HL-60 (cell line): ENCODE measurements around the gene EIF4A2.
"Not testable (repeated sequence)": the region's sequence is repeated elsewhere in the genome, so short reads cannot be mapped to it uniquely, and the experiment has no call there.

Experiments used
- DNase-seq, 2 experiments: peaks; one replicate each; pipeline ENCODE4 v3.0.0-alpha.2; 2010 to 2020; ENCODE audit warnings: low read depth in 1 of 2, low spot score in 1 of 2
- H3K27ac ChIP-seq: fragments of 250-450 bp; sonication (Bioruptor Pico); replicated peaks from 2 replicates; pipeline ENCODE4 v1.5.1; 2020; ENCODE audit warnings: mild to moderate bottlenecking, moderate library complexity
- H3K27me3 ChIP-seq: fragments of 250-450 bp; sonication (Bioruptor Pico); 2 replicates; pipeline ENCODE4 v1.5.1; 2021; ENCODE audit warnings: mild to moderate bottlenecking, moderate library complexity; ENCODE audit not compliant: insufficient read depth, poor library complexity, severe bottlenecking
- H3K4me3 ChIP-seq: replicated peaks from 2 replicates; pipeline ENCODE4 v1.5.1; 2011; ENCODE audit warnings: mild to moderate bottlenecking, control low read depth, low read length; ENCODE audit not compliant: insufficient read depth
- GABPA ChIP-seq: IDR thresholded peaks from 2 replicates; pipeline ENCODE4 v1.6.1; 2012; ENCODE audit warnings: low read depth
- POLR2AphosphoS5 ChIP-seq: IDR thresholded peaks from 2 replicates; pipeline ENCODE4 v1.6.1; 2012; ENCODE audit warnings: low read depth
- REST ChIP-seq: IDR thresholded peaks from 2 replicates; pipeline ENCODE4 v1.6.1; 2012; ENCODE audit warnings: low read depth; ENCODE audit not compliant: insufficient replicate concordance
- SPI1 ChIP-seq: IDR thresholded peaks from 2 replicates; pipeline ENCODE4 v1.6.1; 2012; ENCODE audit warnings: low read depth, mild to moderate bottlenecking, borderline replicate concordance
- TF ChIP-seq, protein P1 (sequence below): IDR thresholded peaks from one replicate; pipeline ENCODE4 v1.5.1; 2011; ENCODE audit warnings: low read length, control low read depth, inconsistent platforms; ENCODE audit not compliant: insufficient read depth

Gene EIF4A2

GRCh38 chr3:186815435-186815834 is 32.1 kb downstream of the EIF4A2 start:
- peak in 1 of 2 experiments; percentile 71 for DNase-seq
- TF ChIP-seq POLR2AphosphoS5 (no peak), GABPA (0 out of 2 replicates have a peak, but pooled peaks have one; percentile 44), SPI1 (0 out of 2 replicates have a peak, but pooled peaks have one; percentile 9)
- no peak overlapping the region for H3K4me3 ChIP-seq
- H3K27me3 ChIP-seq, result no peaks in the 10 kb centered on the region
- no peak overlapping the region for H3K27ac ChIP-seq

GRCh38 chr3:186818516-186818915 is 35.1 kb downstream of the EIF4A2 start:
- H3K27me3 ChIP-seq, result no peaks in the 10 kb centered on the region
- no peak overlapping the region for H3K27ac ChIP-seq
- TF ChIP-seq REST (no peak), POLR2AphosphoS5 (no peak), SPI1 (no peak), GABPA (no peak)
- TF ChIP-seq, protein P1, sequence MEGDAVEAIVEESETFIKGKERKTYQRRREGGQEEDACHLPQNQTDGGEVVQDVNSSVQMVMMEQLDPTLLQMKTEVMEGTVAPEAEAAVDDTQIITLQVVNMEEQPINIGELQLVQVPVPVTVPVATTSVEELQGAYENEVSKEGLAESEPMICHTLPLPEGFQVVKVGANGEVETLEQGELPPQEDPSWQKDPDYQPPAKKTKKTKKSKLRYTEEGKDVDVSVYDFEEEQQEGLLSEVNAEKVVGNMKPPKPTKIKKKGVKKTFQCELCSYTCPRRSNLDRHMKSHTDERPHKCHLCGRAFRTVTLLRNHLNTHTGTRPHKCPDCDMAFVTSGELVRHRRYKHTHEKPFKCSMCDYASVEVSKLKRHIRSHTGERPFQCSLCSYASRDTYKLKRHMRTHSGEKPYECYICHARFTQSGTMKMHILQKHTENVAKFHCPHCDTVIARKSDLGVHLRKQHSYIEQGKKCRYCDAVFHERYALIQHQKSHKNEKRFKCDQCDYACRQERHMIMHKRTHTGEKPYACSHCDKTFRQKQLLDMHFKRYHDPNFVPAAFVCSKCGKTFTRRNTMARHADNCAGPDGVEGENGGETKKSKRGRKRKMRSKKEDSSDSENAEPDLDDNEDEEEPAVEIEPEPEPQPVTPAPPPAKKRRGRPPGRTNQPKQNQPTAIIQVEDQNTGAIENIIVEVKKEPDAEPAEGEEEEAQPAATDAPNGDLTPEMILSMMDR, result no peak
- H3K4me3 ChIP-seq, result no peak overlapping the region
- DNase-seq, result no peak

DNA sequence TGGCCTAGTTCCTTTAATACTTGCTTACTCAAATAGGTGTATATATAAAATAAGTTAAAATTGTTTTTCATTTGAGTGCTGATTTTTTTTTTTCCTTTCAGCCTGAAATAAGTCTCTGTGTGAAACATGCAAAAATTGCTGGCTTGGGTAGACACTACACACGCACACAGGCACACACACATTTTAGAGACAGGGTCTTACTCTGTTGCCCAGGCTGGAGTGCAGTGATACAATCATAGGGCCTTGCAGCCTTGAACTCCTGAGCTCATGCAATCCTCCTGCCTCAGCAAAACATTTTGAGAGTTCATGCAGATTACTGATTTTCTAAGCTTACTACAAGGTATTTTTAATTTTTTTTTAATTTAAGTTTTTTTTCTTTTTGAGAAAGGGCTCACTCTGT is 35.6 kb downstream of the EIF4A2 start:
- Histone ChIP-seq H3K4me3 (no peak overlapping the region), H3K27ac (no peak overlapping the region), H3K27me3 (peaks cover under 1% of the 10 kb centered on the region)
- TF ChIP-seq REST, result no peak
- no peak for TF ChIP-seq GABPA
- TF ChIP-seq POLR2AphosphoS5, result no peak
- TF ChIP-seq, protein P1, result no peak
- no peak for TF ChIP-seq SPI1
- no peak for DNase-seq

DNA sequence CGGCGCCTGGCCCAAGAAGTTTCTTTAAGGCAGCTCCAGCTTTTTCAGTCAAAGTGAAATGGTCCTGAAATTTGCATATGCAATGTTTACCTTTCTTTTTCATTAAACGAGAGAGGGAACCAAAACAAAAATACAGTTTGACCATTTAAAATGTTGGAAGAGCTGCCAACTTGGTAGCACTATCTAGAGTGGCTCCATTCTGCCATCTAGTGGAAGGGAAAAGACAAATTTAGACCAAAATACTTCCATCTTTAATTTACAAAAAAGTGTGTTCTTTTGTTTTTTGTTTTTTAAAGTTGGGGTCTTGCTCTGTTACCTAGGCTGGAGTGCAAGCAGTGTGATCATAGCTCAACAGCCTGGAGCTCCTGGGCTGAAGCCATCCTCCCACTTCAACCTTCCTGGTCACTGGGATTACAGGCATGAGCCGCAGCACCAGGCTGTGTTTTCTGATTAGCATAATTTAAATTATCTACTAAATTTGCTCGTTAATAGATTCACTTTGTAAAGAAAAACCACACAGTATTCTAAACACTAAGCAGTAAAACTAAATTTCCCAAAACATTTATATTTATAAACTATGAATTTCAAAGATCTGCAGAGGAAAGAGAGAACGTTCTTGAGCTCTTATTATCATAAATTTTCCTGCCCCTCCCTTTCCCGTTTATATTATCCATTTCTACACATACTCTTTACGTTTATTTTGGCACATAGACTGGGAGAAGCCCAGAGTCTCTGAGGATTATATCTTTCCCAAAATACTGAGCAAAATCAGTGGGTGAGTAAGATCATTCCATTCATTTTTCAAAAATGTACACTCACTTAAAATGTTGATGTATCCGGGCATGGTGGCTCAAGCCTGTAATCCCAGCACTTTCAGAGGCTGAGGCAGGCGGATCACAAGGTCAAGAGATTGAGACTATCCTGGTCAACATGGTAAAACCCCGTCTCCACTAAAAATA is 38.3 kb downstream of the EIF4A2 start:
- Histone ChIP-seq H3K27me3 (peaks cover 24% of the 10 kb centered on the region), H3K27ac (no peak overlapping the region), H3K4me3 (no peak overlapping the region)
- peak in 1 of 2 experiments; percentile 36 for DNase-seq
- TF ChIP-seq POLR2AphosphoS5 (no peak), GABPA (no peak)
- TF ChIP-seq, protein P1, result peak; percentile 54

- H3K4me3 ChIP-seq, DNase-seq, H3K27ac ChIP-seq: not testable (repeated sequence)
- H3K27me3 ChIP-seq, result peaks cover 24% of the 10 kb centered on the region
Measured at GRCh38 chr3:186822388-186822759, 39.0 kb downstream of the EIF4A2 start.
